NCI-H1694 treated with DMSO at 0.1 percent for 48 hours (cell line): Measurements from ENCODE around the gene PFKL.
"Not testable (repeated sequence)": the region's sequence is repeated elsewhere in the genome, so short reads cannot be mapped to it uniquely, and the experiment has no call there.

Source experiments
- DNase-seq: peaks from one replicate; lab custom pipeline; 2025; lab: John Stamatoyannopoulos, UW

Gene PFKL

DNA sequence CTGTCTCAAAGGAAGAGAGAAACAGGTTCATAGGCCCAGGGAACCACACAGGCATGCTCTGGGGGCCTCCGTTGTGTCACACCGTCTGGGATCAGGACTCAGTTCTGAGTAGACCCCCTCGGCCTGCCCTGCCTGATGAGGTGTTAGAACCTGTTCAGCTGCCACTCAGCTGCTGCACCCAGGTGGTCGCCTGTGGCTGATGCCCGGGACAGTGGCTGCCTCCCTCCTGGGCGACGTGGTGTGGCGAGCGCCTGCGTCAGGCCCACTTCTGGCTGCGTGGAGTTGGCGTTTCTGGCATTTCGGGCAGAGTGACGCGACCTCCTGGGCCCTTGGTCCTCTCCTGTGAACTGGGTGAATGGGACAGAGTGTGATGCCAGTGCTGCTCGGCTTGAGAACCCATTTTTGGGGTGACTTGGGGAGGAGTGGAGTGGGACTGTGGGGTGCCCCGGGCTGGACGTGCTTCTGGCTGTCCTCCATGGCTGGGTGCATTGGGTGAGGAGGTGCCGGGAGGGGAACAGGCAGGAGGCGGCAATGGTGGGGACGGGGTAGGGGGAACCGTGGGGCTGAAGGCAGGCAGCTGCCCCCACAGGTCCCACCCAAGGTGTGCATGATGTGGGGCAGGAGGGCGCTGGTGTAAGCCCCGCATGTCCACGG lies 28.5 kb downstream of the PFKL start:
- DNase-seq, result no peak

DNA sequence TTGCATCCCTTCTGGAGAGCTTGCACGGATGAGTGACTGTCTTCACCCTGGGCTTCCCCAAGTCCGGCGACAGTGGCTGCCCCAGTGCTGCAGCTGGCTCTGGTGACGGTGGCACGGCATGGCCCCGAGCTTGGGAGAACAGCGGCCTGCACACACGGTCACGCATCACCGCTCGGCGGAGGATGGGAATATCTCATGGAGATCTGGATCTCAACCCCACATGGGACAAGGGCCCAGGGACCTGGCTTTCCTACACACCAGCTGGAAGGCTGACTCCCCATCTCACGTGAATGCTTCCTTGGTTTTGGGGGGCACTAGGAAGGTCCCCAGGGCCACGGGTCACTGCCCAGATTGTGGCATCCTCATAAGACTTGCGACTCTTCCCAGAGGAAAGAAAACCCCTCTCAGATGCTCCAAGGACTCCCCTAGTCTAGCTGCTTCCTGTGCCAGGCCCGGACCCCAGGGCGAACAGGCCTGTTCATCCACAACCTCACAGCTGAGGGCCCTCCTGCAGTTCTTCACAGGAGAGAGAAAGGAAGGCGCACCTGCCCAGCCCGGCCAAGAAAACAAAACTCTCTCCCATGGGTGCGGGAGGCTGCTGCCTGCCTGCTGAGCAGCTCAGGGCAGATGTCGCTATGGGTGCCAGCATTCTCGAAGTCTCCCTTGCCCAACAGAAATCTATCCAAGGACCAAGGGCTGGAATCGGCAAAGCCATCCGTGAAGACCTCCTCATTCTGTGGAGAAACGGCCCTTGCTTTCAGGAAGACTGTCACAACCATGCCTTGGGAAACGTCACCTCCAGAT lies 29.4 kb downstream of the PFKL start:
- no peak for DNase-seq

DNA sequence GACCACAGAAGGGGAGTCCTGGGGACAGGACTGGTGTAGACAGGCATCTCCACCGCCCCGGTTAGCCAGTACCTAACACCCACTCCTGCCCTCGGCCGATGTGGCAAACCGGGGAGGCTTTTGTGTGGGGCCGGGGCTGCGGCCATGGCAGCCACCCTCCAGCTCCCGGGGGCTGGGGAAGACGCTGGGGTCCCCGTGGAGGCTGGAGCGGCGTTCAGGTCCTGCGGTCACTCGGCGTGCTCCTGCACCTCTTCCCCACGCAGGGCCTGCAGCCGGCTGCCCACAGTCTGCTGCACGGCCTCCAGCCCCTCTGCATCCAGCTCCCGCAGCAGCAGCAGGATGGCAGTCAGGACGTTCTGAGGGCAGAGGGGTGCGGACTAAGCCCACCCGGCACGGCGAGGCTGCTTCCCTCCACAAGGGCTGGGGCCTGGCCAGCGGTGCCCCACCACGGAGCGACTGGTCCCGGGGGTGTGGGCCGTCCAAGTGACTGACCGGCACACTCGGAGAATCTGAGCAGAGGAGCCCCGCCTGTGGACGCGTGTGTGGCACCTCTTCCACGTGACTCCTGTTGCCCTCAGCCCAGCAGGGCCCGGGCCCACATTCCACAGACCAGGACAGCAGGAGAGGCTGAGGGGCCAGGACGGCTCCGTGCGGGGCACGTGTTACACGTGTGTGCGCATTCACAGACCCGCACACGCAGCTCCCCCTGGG lies 30.3 kb downstream of the PFKL start:
- DNase-seq, result no peak

DNA sequence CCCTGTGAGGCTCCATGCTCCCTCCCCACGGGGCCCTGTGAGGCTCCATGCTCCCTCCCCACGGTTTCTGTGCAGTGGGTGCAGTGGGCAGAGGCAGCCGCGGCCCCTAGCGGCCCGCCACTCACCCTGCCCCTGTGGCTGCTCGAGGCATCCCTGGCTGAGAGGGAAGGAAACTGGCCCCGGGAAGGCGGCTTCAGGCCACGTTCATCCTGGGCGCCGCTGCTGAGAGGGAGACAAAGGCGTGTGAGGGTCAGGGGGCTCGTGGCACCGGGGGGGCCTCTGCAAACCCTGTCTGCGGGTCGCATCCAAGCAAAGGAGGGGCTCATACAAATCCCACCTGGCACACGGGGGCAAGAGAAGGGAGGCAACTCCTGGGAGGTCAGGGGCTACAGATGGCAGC lies 30.8 kb downstream of the PFKL start:
- DNase-seq, result no peak

DNA sequence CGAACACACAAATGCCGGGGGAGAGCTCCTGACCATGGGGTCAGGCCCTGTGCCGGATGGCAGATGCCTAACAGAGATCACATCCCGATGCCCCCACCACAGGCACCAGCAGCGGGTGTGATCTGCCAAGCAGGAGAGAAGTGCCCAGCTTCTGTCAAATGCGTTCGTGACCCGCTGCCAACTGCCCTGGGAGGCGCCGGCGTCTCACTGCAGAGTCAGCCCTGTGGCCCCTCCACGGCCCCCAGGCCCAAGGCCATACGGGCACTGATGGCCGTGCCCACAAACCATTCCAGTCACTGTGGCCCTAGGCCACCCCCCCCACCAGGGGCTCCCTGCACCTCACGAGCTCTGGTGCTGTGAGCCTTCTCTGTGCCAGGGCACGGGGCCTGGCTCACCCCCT lies 31.4 kb downstream of the PFKL start:
- no peak for DNase-seq

DNA sequence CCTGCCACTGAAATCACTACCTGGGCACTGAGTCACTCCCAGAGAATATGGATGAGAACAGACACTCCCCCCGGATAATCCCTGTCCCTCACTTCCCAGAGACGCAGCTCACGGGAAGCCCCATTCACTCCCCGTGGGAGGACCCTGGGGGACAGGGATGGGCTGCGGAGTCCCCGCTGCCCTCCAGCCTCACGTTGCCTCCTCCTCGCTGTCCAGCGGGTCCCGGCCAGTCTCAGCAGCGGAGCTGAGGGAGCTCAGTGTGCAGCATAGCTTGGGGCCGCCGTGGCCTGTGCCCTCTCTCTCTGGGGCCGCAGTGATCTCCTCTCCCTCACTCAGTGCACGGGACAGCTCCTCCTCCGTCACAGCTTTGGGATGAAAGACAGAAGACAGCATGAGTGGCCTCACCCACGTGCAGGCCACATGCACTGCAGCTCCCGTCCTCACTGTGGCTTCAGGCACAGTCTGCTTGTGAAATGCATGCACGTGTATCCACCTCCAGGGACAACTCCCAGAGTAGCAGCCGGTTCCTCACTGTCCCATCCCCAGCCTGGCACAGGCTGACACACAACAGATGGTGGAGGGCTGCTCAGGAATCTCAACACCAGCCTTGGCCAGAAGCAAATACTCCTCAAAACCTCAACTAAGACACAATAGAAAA lies 31.9 kb downstream of the PFKL start:
- DNase-seq, result peak; percentile 91

DNA sequence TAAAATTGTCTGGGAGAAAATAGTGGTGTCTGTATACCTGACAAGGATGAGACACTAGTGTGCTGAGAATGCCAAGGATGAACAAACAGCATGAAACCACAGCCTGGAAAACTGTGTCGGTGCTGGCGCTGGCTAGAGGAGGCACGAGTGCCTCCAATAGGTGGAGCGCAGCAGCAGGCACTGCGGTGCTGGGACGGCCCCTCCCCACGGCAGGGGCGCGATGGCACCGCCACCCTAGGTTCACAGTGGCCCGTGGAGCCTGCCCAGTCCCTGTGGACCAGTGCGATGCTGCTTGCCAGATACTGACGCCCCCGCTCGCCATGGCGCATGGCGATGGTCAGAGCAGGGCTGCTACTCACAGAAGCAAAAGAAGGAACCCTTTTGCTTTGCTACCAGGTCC lies 32.5 kb downstream of the PFKL start:
- DNase-seq, result peak; percentile 89

DNA sequence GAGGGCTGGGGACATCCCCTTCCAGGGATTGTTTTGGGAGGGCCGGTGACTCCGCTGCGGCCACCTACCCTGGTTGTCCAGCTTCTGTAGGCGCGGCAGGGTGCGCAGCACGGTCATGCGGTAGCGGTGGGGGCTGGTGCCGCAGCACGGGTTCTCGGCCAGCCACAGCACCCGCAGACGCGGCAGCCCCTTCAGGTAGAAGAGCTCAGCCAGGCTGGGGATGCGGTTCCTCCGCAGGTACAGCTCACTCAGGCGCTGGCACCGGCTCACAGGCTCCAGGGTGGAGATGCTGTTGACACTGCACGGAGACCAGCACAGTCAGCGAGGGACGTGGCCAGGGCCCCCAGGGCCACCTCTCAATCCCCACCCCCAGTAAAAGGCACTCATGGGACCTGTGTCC lies 33.1 kb downstream of the PFKL start:
- no peak for DNase-seq

DNA sequence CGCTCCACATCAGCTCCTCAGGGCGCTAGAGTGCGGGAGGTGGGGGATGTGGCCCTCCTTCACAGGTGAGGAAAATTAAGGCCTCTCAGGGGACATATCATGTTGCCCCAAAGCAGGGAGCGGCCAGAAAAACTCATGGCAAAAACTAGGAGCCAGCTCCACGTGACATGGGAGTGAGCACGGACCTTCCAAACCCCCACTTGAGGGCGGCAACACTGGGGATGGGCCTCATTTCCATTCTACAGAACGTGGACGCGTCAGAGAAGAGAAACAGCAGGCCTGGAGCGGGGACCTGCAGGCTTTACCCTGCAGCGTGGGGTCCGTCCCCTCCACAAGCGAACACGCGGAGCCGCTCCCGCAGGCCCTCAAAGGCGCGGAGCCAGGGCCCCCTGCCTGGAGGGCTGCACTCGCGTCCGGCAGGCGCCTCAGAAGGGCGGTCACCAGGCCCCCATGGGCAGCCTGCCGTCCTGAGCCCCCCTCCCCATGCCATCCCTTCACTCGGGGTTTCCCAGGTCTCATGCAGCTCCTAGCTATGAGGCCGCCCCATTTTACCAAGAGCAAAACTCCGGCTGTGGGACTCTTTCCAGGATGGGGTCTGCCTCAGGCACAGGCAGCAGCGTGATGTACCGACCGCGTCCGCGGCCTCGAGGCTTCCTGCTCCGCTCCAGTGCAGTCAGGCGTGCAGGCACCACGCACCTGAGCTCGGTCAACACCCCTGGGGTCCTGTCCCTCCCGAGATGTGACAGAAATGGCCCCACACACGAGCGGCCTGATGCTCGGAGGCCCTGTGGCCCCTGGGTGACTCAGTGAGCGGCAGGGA lies 33.9 kb downstream of the PFKL start:
- no peak for DNase-seq

DNA sequence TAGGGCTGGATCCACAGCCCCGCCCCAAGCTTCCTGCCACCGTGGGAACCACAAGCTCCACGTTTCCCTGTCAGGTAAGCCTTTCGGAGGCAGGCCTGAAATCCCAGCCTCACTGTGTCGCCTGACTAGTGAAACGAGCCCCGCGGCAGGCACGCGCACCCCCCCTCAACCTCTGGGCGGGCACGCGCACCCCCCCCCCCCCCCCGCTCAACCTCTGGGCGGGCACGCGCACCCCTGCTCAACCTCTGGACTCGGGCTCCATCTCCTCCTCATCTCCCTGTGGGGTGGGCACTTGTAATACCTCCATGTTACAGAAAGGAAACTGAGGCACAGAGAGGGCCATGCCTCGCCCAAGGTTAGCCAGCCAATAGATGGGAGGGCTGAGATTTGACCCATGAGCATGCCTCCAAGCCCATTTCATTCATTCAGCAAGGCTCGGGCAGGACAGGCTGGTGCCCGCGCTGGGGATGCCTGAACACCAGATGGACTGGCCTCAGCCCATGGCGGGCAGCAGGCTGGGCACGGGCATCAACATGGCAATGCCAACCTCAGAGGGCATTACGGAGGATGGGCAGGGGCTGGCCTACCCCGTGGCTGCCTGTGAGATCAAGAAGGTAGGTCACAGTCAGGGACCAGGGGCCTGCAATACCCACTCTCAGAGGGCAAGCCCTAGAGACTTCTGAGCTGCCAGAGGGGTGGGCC lies 34.6 kb downstream of the PFKL start:
- DNase-seq, result no peak

DNA sequence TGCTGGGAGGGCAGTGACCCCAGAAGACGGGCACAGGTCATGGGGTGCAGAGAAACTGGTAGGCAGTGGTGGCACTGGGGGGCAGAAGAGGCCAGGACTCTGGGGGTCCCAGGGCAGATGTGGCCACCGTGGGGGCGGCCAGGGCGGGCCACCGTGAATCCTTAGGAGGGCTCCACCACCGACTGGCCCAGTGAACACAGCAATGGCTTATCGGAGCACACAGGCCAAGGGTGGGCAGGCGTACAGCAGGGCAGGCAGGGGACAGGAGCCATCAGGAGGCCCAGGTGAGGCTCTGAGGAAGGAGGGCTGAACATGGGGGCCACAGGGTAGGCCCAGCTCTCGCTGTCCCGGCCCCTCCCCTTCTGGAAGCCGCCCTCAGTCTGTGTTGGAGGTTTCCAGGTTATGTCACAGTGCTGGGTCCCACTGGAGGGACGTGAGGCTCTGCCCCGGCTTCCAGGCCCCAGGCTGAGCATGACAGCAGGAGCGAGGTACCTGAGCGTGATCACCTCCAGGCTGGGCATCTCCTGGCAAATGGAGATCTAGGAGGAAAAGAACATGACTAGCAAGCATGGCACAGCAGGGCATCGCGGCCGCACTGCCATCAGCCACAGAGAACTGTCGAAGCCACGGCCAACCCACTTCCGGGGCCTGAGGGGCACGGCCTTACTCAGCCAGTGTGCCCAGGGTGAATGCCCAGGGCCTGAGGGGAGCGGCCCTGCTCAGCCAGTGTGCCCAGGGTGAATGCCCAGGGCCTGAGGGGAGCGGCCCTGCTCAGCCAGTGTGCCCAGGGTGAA lies 35.6 kb downstream of the PFKL start:
- DNase-seq, result no peak

DNA sequence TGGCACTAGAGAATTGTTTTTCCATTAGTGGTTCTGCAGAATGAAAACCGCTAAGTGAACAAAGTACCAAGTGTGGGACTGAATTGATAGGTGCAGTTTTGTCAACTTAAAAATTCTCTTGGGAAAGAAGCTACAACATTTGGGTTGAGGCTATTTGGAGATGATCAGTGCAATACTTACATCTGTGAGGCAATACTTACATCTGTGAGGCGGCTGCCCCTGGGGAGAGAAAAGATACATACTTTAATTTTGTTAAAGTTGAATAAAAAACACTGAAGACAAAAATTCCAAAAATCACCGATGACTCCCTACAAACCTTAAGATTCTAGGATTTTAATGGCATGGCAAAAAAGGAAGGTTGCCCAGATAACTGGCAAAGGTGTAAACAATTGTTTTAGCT lies 37.6 kb downstream of the PFKL start:
- DNase-seq, result no peak

DNA sequence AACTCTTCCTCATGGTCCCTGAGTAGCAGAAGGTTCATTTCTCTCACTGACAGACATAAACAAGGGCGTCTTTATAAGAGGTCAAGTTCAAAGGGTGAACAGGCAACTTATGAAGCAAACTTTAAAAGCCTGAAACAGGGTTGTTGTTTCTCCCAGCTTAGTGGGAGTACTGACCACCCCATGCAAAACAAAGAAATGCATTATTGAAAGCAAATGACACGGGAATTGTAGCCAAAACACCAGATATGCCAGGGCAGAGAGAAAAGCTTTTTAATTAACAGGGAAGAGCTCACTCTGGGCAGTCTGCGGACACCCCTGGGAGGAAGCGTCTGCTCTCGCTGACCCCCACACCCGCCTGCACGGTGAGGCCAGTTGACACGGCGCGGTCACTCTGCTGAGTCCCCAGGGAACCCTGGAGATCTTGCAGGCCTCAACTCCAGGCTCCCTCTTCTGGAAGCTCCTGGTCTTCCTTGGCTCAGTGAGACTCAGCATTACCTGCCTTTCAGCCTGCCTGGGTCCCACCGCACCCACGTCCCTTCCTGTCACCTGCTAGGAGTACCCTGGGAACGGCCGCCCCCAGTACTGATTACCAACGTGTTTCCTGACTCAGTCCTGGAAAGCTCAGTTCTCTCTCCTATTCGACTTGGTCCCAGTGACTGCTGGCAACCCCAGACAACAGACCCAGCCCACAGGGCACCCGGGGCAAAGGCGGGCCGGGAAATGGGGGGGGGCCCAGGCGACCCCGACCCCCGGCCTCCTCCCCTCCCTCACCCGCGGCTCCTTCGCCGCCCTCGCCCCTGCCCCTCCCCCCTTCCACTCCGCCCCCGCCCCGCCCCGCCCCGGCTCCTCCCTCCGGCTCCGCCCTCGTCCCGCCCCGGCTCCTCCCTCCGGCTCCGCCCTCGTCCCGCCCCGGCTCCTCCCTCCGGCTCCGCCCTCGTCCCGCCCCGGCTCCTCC lies 38.4 kb downstream of the PFKL start:
- DNase-seq, result no peak

DNA sequence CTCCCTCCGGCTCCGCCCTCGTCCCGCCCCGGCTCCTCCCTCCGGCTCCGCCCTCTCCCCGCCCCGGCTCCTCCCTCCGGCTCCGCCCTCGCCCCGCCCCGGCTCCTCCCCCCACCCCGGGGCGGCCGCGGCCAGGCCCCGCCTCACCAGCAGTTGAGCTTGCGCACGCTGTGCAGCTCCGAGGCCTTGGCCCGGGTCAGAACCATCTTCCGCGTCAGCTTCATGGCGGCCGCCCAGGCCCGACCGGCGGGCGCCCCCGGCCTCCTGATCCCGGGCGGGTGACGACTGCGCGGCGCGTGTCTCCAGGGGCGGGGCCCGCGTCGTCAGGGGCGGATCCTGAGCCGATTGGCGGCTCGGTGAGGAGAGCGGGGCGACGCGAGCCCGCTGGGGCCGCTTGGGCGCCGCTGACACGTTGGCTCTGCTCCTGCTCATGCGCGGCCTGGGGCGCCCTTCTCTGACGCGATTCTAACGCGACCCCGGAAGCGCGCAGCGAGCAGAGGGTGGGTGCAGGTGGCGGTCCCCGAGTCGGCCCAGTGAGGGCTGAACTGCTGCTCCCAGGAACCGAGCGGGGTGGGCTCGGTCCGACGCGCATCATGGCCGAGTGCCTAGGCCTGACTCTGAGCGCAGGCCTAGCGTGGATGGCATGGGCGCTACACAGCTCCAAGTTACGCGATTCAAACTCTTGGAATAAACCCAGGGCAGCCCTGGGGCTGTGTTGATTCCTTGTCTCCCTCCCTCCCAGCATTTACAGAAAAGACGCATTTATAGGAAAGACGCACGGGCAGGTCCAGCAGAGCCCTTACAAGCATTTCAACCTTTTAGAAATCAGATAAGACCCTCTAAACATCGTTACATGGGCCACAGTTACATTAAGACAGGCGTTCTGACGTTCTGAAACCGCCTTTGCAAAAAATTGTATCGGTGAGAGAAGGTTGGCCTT lies 39.4 kb downstream of the PFKL start, which contains the start of gene CFAP410:
TSS of gene CFAP410 (minus strand) at position 420 of the 940 bp plus-strand sequence. CDS start at position 224, 196 bp downstream.
- peak; percentile 85 for DNase-seq

DNA sequence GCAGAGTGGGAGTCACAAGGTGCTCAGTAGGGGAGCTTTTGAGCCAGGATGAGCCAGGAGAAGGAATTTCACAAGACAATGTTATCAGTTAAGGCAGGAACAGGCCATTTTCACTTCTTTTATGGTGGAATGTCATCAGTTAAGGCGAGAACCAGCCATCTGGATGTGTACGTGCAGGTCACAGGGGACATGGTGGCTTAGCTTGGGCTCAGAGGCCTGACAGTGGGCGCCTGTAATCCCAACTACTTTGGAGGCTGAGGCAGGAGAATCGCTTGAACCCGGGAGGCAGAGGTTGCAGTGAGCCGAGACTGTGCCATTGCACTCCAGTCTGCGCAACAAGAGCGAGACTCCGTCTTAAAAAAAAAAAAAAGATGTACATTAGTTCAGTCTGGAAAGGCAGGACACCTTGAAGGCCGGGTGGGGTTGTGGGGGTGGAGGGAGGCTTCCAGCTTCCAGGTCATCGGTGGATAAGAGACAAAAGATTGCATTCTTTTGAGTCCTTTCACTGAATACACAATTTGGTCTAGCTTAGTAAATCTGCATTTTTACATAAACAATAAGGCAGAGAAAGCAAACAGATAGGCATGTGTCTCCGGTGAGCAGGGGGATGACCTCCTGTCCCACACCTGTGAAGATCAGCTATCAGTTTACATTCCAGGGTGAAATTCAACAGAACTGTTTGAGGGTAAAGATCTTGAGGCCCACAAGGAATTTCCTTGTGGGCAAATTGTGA lies 42.0 kb downstream of the PFKL start:
- not testable (repeated sequence) for DNase-seq

DNA sequence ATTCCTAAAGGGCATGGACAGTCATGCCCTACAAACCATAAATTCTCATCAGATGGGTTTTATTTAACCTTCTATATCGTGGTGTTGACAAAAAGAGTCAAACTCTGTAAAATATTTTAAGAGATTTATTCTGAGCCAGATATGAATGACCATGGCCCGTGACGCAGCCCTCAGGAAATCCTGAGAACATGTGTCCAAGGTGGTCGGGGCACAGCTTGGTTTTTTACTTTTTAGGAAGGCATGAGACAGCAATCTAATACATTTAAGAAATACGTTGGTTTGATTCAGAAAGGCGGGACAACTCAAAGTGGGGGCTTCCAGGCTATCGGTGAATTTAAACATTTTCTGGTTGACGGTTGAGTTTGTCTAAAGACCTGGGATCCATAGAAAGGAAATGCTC lies 43.1 kb downstream of the PFKL start:
- not testable (repeated sequence) for DNase-seq
